HepG2 (cell line): ENCODE results near the gene SLC23A3. TPM values are rescaled to one million over a fixed set of nuclear protein-coding genes. Genes with fewer than 3 reads are reported as not detected.

Source experiments
- DR1 ChIP-seq: sonication (generic); formaldehyde crosslinking; IDR thresholded peaks from 2 replicates; pipeline ENCODE4 v1.8.0; 2021; ENCODE audit warnings: mild to moderate bottlenecking, missing genetic modification reagents, inconsistent platforms
- GABPA ChIP-seq, 2 experiments: IDR thresholded peaks; 2 replicates each; pipeline ENCODE4 v1.6.1; 2011 to 2016; ENCODE audit warnings: low read depth in 2 of 2, low read length in 1 of 2, missing biosample characterization in 1 of 2, missing genetic modification characterization in 1 of 2
- ISX ChIP-seq: sonication (generic); formaldehyde crosslinking; conservative IDR thresholded peaks from 2 replicates; pipeline ENCODE4 v1.5.0; 2020; ENCODE audit warnings: missing genetic modification reagents
- KDM1A ChIP-seq: IDR thresholded peaks from 2 replicates; pipeline ENCODE4 v1.6.1; 2016; ENCODE audit warnings: missing compliant biosample characterization
- NFIB ChIP-seq: sonication (generic); formaldehyde crosslinking; IDR thresholded peaks from 2 replicates; pipeline ENCODE4 v1.9.0; 2021; ENCODE audit warnings: missing genetic modification reagents, mild to moderate bottlenecking, borderline replicate concordance
- ZNF124 ChIP-seq: sonication (generic); formaldehyde crosslinking; IDR thresholded peaks from 2 replicates; pipeline ENCODE4 v1.4.0; 2020; ENCODE audit warnings: missing genetic modification reagents
- ZNF431 ChIP-seq: sonication (generic); formaldehyde crosslinking; IDR thresholded peaks from 2 replicates; pipeline ENCODE4 v1.9.0; 2022; ENCODE audit warnings: missing genetic modification reagents, low read depth, mild to moderate bottlenecking, borderline replicate concordance
- ZNF781 ChIP-seq: sonication (generic); formaldehyde crosslinking; IDR thresholded peaks from 2 replicates; pipeline ENCODE4 v1.5.1; 2020; ENCODE audit warnings: borderline replicate concordance, mild to moderate bottlenecking, missing genetic modification reagents; ENCODE audit errors: not compliant biosample characterization
- polyA plus RNA-seq, 8 experiments: library from polyadenylated mRNA; depleted of rRNA in 3 of 8; stranded (reverse) in 7 of 8; unstranded in 1 of 8; fragments of >200 nt; fragmentation: Illumina TruSeq in 4 of 8; extraction: Trizol in 4 of 8; gene quantifications; 2 replicates each; pipeline versions ENCODE4 v1.2.1 to v1.2.3, GENCODE V29; 2011 to 2016; ENCODE audit warnings: low read depth in 4 of 8, missing spikeins in 1 of 8, mixed read lengths in 1 of 8; ENCODE audit not compliant: insufficient read depth in 1 of 8
- total RNA-seq, 5 experiments: library from RNA; depleted of rRNA; stranded (reverse); fragments of >200 nt; fragmentation: Illumina TruSeq; extraction: Trizol; gene quantifications; 2 replicates each; pipeline ENCODE4 v1.2.3, GENCODE V29; 2016; ENCODE audit warnings: low read depth in 1 of 5
- TF ChIP-seq, protein P1 (sequence below): sonication (generic); formaldehyde crosslinking; IDR thresholded peaks from 2 replicates; pipeline ENCODE4 v1.5.0; 2020; ENCODE audit warnings: mild to moderate bottlenecking, missing genetic modification reagents, borderline replicate concordance
- TF ChIP-seq, protein P2 (sequence below): sonication (generic); formaldehyde crosslinking; IDR thresholded peaks from 2 replicates; pipeline ENCODE4 v1.5.0; 2020; ENCODE audit warnings: mild to moderate bottlenecking, missing genetic modification reagents
- TF ChIP-seq, protein P3 (sequence below): sonication (generic); formaldehyde crosslinking; IDR thresholded peaks from 2 replicates; pipeline ENCODE4 v1.4.0; 2020; ENCODE audit warnings: missing genetic modification reagents

SLC23A3 gene
- total and polyA plus RNA-seq, 2 of the 13 experiments (the other 11 are each of a cell fraction or from before 2014, with no cell fraction given), result 0.38 to 0.78 TPM

DNA sequence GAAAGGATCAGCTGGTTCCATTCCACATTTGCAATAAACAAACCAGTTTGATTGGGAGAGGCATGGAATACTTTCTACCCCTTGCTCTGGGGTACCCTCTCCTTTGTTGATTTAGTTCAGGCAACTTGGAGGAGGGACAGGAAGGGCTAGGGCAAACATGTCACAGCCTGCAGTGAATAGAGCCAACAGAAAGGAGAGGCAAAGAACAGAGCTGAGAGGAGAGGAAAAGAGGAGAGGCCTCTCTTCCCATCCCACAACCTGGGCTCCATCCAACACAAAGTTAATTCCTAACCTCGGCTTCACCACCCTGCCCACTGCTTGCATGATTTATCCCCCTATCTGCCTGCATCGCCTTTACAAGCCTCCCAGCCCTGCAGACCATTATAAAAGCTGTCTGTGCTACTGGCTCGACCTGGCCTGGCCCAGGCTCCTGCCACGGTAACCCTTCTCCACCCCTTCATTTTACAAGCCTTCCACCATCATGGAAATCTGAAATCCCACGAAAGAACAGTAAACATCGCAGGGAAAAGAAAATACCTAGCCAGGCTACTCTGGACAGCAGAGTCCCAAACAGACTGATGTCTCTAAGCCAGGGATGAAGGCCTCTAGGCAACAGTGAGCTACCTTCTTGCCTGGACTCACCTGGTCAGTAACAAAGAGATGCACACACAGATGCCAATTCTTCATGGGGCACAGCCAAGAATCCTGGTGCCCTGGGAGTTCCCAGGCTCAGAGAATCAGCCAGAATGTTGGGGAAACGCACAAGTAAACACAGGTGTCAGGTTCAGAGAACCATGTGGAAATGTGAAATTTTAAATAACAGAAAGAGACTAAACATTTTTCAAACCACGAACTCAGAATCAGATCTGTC, 52.8 kb downstream of the SLC23A3 start (continued):
- TF ChIP-seq, protein P1, sequence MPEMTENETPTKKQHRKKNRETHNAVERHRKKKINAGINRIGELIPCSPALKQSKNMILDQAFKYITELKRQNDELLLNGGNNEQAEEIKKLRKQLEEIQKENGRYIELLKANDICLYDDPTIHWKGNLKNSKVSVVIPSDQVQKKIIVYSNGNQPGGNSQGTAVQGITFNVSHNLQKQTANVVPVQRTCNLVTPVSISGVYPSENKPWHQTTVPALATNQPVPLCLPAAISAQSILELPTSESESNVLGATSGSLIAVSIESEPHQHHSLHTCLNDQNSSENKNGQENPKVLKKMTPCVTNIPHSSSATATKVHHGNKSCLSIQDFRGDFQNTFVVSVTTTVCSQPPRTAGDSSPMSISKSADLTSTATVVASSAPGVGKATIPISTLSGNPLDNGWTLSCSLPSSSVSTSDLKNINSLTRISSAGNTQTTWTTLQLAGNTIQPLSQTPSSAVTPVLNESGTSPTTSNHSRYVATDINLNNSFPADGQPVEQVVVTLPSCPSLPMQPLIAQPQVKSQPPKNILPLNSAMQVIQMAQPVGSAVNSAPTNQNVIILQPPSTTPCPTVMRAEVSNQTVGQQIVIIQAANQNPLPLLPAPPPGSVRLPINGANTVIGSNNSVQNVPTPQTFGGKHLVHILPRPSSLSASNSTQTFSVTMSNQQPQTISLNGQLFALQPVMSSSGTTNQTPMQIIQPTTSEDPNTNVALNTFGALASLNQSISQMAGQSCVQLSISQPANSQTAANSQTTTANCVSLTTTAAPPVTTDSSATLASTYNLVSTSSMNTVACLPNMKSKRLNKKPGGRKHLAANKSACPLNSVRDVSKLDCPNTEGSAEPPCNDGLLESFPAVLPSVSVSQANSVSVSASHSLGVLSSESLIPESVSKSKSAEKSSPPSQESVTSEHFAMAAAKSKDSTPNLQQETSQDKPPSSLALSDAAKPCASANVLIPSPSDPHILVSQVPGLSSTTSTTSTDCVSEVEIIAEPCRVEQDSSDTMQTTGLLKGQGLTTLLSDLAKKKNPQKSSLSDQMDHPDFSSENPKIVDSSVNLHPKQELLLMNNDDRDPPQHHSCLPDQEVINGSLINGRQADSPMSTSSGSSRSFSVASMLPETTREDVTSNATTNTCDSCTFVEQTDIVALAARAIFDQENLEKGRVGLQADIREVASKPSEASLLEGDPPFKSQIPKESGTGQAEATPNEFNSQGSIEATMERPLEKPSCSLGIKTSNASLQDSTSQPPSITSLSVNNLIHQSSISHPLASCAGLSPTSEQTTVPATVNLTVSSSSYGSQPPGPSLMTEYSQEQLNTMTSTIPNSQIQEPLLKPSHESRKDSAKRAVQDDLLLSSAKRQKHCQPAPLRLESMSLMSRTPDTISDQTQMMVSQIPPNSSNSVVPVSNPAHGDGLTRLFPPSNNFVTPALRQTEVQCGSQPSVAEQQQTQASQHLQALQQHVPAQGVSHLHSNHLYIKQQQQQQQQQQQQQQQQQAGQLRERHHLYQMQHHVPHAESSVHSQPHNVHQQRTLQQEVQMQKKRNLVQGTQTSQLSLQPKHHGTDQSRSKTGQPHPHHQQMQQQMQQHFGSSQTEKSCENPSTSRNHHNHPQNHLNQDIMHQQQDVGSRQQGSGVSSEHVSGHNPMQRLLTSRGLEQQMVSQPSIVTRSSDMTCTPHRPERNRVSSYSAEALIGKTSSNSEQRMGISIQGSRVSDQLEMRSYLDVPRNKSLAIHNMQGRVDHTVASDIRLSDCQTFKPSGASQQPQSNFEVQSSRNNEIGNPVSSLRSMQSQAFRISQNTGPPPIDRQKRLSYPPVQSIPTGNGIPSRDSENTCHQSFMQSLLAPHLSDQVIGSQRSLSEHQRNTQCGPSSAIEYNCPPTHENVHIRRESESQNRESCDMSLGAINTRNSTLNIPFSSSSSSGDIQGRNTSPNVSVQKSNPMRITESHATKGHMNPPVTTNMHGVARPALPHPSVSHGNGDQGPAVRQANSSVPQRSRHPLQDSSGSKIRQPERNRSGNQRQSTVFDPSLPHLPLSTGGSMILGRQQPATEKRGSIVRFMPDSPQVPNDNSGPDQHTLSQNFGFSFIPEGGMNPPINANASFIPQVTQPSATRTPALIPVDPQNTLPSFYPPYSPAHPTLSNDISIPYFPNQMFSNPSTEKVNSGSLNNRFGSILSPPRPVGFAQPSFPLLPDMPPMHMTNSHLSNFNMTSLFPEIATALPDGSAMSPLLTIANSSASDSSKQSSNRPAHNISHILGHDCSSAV, result no peak
- TF ChIP-seq KDM1A (no peak), GABPA (IDR thresholded peaks at IDR 0.05; ENCODE audit: low read depth, low read length) (no peak), GABPA (CRISPR knock-in tag; IDR thresholded peaks at IDR 0.05; ENCODE audit: low read depth) (0 out of 2 replicates have a peak, but pooled peaks have one; percentile 20), DR1 (CRISPR knock-in tag) (no peak), ZNF781 (CRISPR knock-in tag) (peak; percentile 58), ZNF431 (no peak), NFIB (CRISPR knock-in tag) (no peak), ISX (CRISPR knock-in tag) (no peak), ZNF124 (0 out of 2 replicates have a peak, but pooled peaks have one; percentile 29)
- TF ChIP-seq, protein P2, sequence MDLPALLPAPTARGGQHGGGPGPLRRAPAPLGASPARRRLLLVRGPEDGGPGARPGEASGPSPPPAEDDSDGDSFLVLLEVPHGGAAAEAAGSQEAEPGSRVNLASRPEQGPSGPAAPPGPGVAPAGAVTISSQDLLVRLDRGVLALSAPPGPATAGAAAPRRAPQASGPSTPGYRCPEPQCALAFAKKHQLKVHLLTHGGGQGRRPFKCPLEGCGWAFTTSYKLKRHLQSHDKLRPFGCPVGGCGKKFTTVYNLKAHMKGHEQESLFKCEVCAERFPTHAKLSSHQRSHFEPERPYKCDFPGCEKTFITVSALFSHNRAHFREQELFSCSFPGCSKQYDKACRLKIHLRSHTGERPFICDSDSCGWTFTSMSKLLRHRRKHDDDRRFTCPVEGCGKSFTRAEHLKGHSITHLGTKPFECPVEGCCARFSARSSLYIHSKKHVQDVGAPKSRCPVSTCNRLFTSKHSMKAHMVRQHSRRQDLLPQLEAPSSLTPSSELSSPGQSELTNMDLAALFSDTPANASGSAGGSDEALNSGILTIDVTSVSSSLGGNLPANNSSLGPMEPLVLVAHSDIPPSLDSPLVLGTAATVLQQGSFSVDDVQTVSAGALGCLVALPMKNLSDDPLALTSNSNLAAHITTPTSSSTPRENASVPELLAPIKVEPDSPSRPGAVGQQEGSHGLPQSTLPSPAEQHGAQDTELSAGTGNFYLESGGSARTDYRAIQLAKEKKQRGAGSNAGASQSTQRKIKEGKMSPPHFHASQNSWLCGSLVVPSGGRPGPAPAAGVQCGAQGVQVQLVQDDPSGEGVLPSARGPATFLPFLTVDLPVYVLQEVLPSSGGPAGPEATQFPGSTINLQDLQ (CRISPR knock-in tag), result no peak
- TF ChIP-seq, protein P3, sequence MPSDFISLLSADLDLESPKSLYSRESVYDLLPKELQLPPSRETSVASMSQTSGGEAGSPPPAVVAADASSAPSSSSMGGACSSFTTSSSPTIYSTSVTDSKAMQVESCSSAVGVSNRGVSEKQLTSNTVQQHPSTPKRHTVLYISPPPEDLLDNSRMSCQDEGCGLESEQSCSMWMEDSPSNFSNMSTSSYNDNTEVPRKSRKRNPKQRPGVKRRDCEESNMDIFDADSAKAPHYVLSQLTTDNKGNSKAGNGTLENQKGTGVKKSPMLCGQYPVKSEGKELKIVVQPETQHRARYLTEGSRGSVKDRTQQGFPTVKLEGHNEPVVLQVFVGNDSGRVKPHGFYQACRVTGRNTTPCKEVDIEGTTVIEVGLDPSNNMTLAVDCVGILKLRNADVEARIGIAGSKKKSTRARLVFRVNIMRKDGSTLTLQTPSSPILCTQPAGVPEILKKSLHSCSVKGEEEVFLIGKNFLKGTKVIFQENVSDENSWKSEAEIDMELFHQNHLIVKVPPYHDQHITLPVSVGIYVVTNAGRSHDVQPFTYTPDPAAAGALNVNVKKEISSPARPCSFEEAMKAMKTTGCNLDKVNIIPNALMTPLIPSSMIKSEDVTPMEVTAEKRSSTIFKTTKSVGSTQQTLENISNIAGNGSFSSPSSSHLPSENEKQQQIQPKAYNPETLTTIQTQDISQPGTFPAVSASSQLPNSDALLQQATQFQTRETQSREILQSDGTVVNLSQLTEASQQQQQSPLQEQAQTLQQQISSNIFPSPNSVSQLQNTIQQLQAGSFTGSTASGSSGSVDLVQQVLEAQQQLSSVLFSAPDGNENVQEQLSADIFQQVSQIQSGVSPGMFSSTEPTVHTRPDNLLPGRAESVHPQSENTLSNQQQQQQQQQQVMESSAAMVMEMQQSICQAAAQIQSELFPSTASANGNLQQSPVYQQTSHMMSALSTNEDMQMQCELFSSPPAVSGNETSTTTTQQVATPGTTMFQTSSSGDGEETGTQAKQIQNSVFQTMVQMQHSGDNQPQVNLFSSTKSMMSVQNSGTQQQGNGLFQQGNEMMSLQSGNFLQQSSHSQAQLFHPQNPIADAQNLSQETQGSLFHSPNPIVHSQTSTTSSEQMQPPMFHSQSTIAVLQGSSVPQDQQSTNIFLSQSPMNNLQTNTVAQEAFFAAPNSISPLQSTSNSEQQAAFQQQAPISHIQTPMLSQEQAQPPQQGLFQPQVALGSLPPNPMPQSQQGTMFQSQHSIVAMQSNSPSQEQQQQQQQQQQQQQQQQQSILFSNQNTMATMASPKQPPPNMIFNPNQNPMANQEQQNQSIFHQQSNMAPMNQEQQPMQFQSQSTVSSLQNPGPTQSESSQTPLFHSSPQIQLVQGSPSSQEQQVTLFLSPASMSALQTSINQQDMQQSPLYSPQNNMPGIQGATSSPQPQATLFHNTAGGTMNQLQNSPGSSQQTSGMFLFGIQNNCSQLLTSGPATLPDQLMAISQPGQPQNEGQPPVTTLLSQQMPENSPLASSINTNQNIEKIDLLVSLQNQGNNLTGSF, result no peak
